Activated naive CD8-positive, alpha-beta T cell treated with anti-CD3 and anti-CD28 coated beads, Interleukin-2, amount 50 U/mL, for 24 hours (primary cell): ENCODE measurements around the gene TMC5.

Experiments used
- ATAC-seq: fragments of 150-1000 bp; cut with Tn5 transposase; one replicate; pipeline ENCODE4 v1.10.0; 2021
- DNase-seq: peaks from one replicate; pipeline ENCODE4 v3.0.0; 2021
- H3K27ac Mint-ChIP-seq: one replicate; pipeline ENCODE4 v1.8.0; 2021; ENCODE audit warnings: mild to moderate bottlenecking, mixed read lengths
- H3K27me3 Mint-ChIP-seq: one replicate; pipeline ENCODE4 v1.8.0; 2021; ENCODE audit warnings: mixed read lengths
- H3K36me3 Mint-ChIP-seq: one replicate; pipeline ENCODE4 v1.8.0; 2021; ENCODE audit warnings: low read depth, mixed read lengths
- H3K4me1 Mint-ChIP-seq: one replicate; pipeline ENCODE4 v1.8.0; 2021; ENCODE audit warnings: mixed read lengths
- H3K4me3 Mint-ChIP-seq: one replicate; pipeline ENCODE4 v1.8.0; 2021; ENCODE audit warnings: mild to moderate bottlenecking, moderate library complexity, mixed read lengths
- H3K9me3 Mint-ChIP-seq: one replicate; pipeline ENCODE4 v1.8.0; 2021; ENCODE audit warnings: mixed read lengths

Gene TMC5

GRCh38 chr16:19460397-19460796 lies 42.7 kb downstream of the TMC5 start:
- no peak for DNase-seq
- no peaks in the 10 kb centered on the region for H3K36me3 Mint-ChIP-seq
- ATAC-seq = no peak
- no peak overlapping the region for H3K4me3 Mint-ChIP-seq
- H3K9me3 Mint-ChIP-seq = no peaks in the 10 kb centered on the region
- peaks cover 10% of the 10 kb centered on the region for H3K27me3 Mint-ChIP-seq
- no peak overlapping the region for H3K27ac Mint-ChIP-seq
- no peaks in the 10 kb centered on the region for H3K4me1 Mint-ChIP-seq

DNA sequence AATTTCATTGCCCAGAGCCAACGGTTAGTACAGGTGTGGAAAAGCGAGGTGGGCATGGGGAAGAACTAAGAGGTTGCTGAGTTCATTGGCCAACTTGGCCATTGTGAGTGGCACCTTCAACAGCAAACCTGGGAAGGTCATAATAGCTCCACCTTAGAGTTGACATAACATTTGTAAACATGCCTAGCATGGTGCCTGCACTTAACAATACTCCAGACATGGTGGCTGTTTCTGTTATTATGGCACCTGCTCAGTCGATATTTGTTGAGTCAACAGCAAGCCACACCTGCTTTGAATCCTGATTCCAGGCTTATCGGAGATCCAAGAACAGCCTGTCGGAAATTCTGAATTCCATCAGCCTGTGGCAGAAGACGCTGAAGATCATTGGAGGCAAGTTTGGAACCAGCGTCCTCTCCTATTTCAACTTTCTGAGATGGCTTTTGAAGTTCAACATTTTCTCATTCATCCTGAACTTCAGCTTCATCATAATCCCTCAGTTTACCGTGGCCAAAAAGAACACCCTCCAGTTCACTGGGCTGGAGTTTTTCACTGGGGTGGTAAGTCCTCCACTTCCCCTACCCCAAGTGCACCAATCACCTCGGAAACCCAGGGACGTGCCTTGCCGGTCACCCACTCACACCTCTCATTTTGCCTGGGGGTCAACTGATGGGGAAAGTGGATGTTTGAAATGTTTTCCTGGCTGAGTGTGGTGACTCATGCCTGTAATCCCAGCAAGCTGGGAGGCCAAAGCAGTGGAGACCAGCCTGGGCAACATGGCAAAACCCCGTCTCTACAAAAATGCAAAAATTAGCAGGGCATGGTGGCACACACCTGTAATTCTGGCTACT lies 46.0 kb downstream of the TMC5 start:
- no peaks in the 10 kb centered on the region for H3K4me1 Mint-ChIP-seq
- peaks cover 7% of the 10 kb centered on the region for H3K27me3 Mint-ChIP-seq
- ATAC-seq (no peak), DNase-seq (no peak)
- no peak overlapping the region for H3K27ac Mint-ChIP-seq
- H3K36me3 Mint-ChIP-seq = no peaks in the 10 kb centered on the region
- no peak overlapping the region for H3K4me3 Mint-ChIP-seq
- no peaks in the 10 kb centered on the region for H3K9me3 Mint-ChIP-seq

- Mint-ChIP-seq H3K27me3 (peaks cover 6% of the 10 kb centered on the region), H3K9me3 (no peaks in the 10 kb centered on the region), H3K36me3 (no peaks in the 10 kb centered on the region), H3K27ac (no peak overlapping the region), H3K4me1 (no peaks in the 10 kb centered on the region), H3K4me3 (no peak overlapping the region)
- ATAC-seq (no peak), DNase-seq (no peak)
Measured at GRCh38 chr16:19468300-19468699, 50.6 kb downstream of the TMC5 start.

DNA sequence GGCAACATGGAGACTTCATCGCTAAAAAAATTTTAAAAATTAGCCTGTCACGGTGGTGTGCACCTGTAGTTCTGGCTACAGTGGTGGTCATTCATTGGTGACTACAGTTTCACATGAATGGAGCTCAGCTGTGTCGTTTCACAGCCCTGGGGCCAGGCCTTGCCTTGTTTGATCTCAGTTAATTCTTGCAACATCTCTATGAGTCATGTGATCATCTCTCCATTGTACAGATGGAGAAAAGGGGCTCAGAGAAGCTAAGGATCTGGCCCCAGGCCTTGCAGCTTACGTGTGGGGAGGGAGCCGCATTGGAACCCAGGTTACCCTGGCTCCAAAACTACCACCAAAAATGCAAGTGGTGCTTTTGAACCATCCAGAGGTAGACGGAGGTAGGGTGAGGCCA lies 54.8 kb downstream of the TMC5 start:
- ATAC-seq (no peak), DNase-seq (no peak)
- Mint-ChIP-seq H3K9me3 (no peaks in the 10 kb centered on the region), H3K27ac (no peak overlapping the region), H3K4me3 (no peak overlapping the region), H3K4me1 (no peaks in the 10 kb centered on the region), H3K27me3 (peaks cover 6% of the 10 kb centered on the region), H3K36me3 (no peaks in the 10 kb centered on the region)

GRCh38 chr16:19474617-19475016 lies 56.9 kb downstream of the TMC5 start:
- H3K27ac Mint-ChIP-seq = no peak overlapping the region
- ATAC-seq (no peak), DNase-seq (no peak)
- H3K4me1 Mint-ChIP-seq = no peaks in the 10 kb centered on the region
- no peaks in the 10 kb centered on the region for H3K9me3 Mint-ChIP-seq
- H3K4me3 Mint-ChIP-seq = no peak overlapping the region
- no peaks in the 10 kb centered on the region for H3K36me3 Mint-ChIP-seq
- H3K27me3 Mint-ChIP-seq = peaks cover 6% of the 10 kb centered on the region

DNA sequence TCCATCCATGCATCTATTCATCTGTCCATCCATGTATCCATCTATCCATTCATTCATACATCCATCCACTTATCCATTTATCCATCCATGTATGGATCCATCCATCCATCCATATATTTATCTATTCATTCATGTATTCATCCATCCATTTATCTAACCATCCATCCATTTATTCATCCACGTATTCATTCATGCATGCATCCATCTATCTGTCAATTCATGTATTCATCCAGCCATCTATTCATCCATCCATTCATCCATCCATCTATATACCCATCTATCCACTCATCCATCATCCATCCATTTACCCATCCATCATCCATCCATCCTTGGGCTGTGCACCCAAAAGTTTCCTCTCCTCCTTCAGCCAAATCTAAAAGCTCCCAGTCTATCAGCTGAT lies 60.8 kb downstream of the TMC5 start:
- no peak for DNase-seq

GRCh38 chr16:19479302-19479721 lies 61.6 kb downstream of the TMC5 start:
- DNase-seq = no peak
- no peak overlapping the region for H3K4me3 Mint-ChIP-seq
- peaks cover 2% of the 10 kb centered on the region for H3K27me3 Mint-ChIP-seq
- no peaks in the 10 kb centered on the region for H3K9me3 Mint-ChIP-seq
- H3K27ac Mint-ChIP-seq = no peak overlapping the region
- no peak for ATAC-seq
- no peaks in the 10 kb centered on the region for H3K36me3 Mint-ChIP-seq
- H3K4me1 Mint-ChIP-seq = no peaks in the 10 kb centered on the region

More for the DNA sequence above, 60.8 kb downstream of the TMC5 start:
- ATAC-seq = no peak
- no peak overlapping the region for H3K4me3 Mint-ChIP-seq
- no peaks in the 10 kb centered on the region for H3K9me3 Mint-ChIP-seq
- no peaks in the 10 kb centered on the region for H3K36me3 Mint-ChIP-seq
- H3K27me3 Mint-ChIP-seq = peaks cover 2% of the 10 kb centered on the region
- no peak overlapping the region for H3K27ac Mint-ChIP-seq
- no peaks in the 10 kb centered on the region for H3K4me1 Mint-ChIP-seq

DNA sequence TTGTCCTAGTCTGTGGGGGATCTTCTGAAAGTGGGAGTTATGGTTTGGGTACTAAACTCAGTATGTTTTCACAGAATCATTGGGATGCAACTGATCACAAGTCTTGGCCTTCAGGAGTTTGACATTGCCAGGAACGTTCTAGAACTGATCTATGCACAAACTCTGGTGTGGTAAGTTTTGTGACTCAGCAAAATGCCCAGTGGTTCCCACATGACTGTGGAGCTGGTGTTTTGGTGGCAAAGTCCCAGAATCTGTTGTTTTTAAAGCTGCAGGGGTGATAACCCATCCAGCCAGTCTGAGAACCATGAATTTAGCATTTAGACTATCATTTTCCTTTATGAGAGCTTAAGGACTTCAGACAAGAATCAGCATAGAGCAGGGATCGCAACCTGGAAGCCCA lies 63.6 kb downstream of the TMC5 start:
- no peak for DNase-seq
- H3K4me3 Mint-ChIP-seq = no peak overlapping the region
- no peaks in the 10 kb centered on the region for H3K36me3 Mint-ChIP-seq
- H3K9me3 Mint-ChIP-seq = no peaks in the 10 kb centered on the region
- no peak for ATAC-seq
- no peaks in the 10 kb centered on the region for H3K4me1 Mint-ChIP-seq
- no peak overlapping the region for H3K27ac Mint-ChIP-seq
- H3K27me3 Mint-ChIP-seq = peaks cover 2% of the 10 kb centered on the region

DNA sequence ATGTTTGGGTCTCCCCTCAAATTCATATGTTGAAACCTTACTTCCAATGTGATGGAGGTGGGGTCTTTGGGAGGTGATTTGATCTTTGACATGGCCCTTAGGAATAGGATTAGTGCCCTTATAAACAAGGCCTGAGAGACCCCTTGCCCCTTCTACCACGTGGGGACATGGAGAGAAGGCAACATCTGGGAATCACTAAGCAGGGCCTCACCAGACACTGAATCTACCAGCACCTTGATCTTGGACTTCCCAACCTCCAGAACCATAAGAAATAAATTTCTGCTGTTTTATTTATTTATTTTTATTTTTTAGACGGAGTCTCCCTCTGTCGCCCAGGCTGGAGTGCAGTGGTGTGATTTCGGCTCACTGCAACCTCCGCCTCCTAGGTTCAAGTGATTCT lies 64.1 kb downstream of the TMC5 start:
- no peaks in the 10 kb centered on the region for H3K36me3 Mint-ChIP-seq
- DNase-seq = no peak
- no peak for ATAC-seq
- no peaks in the 10 kb centered on the region for H3K4me1 Mint-ChIP-seq
- no peak overlapping the region for H3K27ac Mint-ChIP-seq
- H3K4me3 Mint-ChIP-seq = no peak overlapping the region
- no peaks in the 10 kb centered on the region for H3K9me3 Mint-ChIP-seq
- H3K27me3 Mint-ChIP-seq = peaks cover 2% of the 10 kb centered on the region

GRCh38 chr16:19482291-19482690 lies 64.6 kb downstream of the TMC5 start:
- H3K36me3 Mint-ChIP-seq = no peaks in the 10 kb centered on the region
- no peaks in the 10 kb centered on the region for H3K9me3 Mint-ChIP-seq
- H3K27me3 Mint-ChIP-seq = peaks cover 2% of the 10 kb centered on the region
- no peaks in the 10 kb centered on the region for H3K4me1 Mint-ChIP-seq
- H3K27ac Mint-ChIP-seq = no peak overlapping the region
- H3K4me3 Mint-ChIP-seq = no peak overlapping the region
- ATAC-seq (no peak), DNase-seq (no peak)

DNA sequence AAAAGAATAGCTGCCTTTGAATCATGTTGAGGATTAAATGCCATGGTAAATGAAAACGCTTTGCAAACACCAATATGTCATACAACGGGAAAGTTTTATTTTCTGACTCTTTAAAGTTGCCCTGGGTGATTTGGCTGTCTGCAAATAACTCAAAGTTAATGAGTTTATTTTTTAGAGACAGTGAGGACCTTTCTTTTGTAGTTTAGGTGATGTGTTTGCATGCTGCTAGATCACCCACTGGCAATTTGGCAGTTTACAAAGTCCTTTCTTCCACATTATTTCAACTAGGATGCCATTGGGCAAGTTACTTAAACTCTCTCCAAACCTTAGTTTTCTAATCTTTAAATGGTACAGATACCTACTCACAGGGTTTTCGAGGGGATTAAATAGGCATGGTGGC lies 66.4 kb downstream of the TMC5 start:
- H3K27me3 Mint-ChIP-seq = peaks cover 2% of the 10 kb centered on the region
- no peaks in the 10 kb centered on the region for H3K4me1 Mint-ChIP-seq
- H3K9me3 Mint-ChIP-seq = no peaks in the 10 kb centered on the region
- H3K4me3 Mint-ChIP-seq = no peak overlapping the region
- no peak for ATAC-seq
- no peak for DNase-seq
- H3K27ac Mint-ChIP-seq = no peak overlapping the region
- H3K36me3 Mint-ChIP-seq = no peaks in the 10 kb centered on the region

DNA sequence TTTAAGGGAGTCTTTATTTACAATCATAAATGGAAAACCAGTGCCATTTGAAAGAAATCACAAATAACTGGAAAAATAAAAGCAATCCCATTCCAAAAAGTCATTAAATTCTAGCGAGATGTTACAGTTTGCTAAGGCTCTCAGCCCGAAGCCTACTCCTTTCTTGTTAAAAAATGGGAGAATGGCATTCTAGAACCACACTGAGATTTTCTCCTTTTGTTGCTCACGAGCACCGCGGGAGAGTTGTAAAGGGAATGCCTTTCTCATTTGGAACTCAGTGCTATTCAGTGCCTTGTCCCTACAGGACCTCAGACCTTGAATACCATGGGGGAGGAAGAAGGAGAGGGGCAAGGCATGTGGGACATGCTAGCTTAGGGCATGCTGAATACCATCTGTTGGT lies 67.9 kb downstream of the TMC5 start:
- Mint-ChIP-seq H3K36me3 (no peaks in the 10 kb centered on the region), H3K4me1 (no peaks in the 10 kb centered on the region), H3K4me3 (no peak overlapping the region), H3K27me3 (peaks cover 2% of the 10 kb centered on the region), H3K9me3 (no peaks in the 10 kb centered on the region), H3K27ac (no peak overlapping the region)
- ATAC-seq (no peak), DNase-seq (no peak)

DNA sequence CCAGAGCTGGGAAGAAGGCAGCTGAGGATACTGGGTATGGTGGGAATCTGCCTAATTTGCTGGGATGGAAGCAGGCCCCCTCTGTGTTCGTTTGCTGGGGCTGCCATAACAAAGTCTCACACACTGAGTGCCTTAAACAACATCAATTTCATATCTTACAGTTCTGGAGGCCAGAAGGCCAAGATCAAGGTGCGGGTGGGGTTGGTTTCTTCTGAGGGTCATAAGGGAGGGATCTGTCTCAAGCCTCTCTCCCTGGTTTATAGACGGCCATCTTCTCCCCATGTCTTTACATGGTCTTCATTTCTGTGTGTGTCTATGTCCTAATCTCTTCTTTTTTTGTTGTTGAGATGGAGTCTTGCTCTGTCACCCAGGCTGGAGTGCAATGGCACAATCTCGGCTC lies 68.4 kb downstream of the TMC5 start:
- Mint-ChIP-seq H3K9me3 (no peaks in the 10 kb centered on the region), H3K36me3 (no peaks in the 10 kb centered on the region), H3K4me3 (no peak overlapping the region), H3K27ac (no peak overlapping the region), H3K4me1 (no peaks in the 10 kb centered on the region), H3K27me3 (peaks cover under 1% of the 10 kb centered on the region)
- DNase-seq = no peak
- ATAC-seq = no peak

DNA sequence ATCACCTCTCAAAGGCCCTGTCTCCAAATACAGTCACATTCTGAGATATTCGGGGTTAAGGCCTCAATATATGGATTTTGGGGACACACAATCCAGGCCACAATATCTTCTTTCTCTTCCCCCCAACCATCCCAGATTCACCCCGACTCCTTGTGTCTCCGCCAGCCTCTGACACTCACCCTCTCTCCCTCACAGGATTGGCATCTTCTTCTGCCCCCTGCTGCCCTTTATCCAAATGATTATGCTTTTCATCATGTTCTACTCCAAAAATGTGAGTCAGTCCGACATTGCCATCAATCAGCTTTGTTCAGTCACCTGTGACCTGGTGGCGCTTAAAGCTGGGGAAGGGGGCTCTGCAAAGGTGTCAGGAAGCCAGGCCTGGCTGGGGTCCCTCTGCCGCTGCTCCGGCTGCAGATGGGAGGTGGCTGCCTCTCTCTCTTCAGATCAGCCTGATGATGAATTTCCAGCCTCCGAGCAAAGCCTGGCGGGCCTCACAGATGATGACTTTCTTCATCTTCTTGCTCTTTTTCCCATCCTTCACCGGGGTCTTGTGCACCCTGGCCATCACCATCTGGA lies 69.2 kb downstream of the TMC5 start:
- H3K9me3 Mint-ChIP-seq = no peaks in the 10 kb centered on the region
- H3K4me1 Mint-ChIP-seq = no peaks in the 10 kb centered on the region
- no peaks in the 10 kb centered on the region for H3K36me3 Mint-ChIP-seq
- no peak overlapping the region for H3K27ac Mint-ChIP-seq
- H3K27me3 Mint-ChIP-seq = no peaks in the 10 kb centered on the region
- no peak for ATAC-seq
- DNase-seq = no peak
- H3K4me3 Mint-ChIP-seq = no peak overlapping the region

- no peak for DNase-seq
- no peaks in the 10 kb centered on the region for H3K4me1 Mint-ChIP-seq
- no peak overlapping the region for H3K27ac Mint-ChIP-seq
- H3K9me3 Mint-ChIP-seq = no peaks in the 10 kb centered on the region
- no peaks in the 10 kb centered on the region for H3K27me3 Mint-ChIP-seq
- H3K36me3 Mint-ChIP-seq = no peaks in the 10 kb centered on the region
- ATAC-seq = no peak
- H3K4me3 Mint-ChIP-seq = no peak overlapping the region
Measured at GRCh38 chr16:19488213-19488640, 70.5 kb downstream of the TMC5 start.
